Endothelial cell (in vitro differentiated cells): ENCODE data around the gene NOTCH1. TPM values are rescaled to one million over a fixed set of nuclear protein-coding genes. Genes with fewer than 3 reads are reported as not detected.

ENCODE experiments used
- DNase-seq: peaks from one replicate; pipeline ENCODE4 v3.0.0; 2021; ENCODE audit warnings: low spot score
- H3K27ac Mint-ChIP-seq: one replicate; pipeline ENCODE4 v1.8.0; 2021; ENCODE audit warnings: mixed read lengths, inconsistent platforms; ENCODE audit not compliant: unreplicated experiment
- H3K27me3 Mint-ChIP-seq: one replicate; pipeline ENCODE4 v1.8.0; 2021; ENCODE audit warnings: mild to moderate bottlenecking, moderate library complexity, mixed read lengths, inconsistent platforms; ENCODE audit not compliant: unreplicated experiment
- H3K36me3 Mint-ChIP-seq: one replicate; pipeline ENCODE4 v1.8.0; 2021; ENCODE audit warnings: mild to moderate bottlenecking, low read depth, mixed read lengths, inconsistent platforms; ENCODE audit not compliant: unreplicated experiment
- H3K4me1 Mint-ChIP-seq: one replicate; pipeline ENCODE4 v1.8.0; 2021; ENCODE audit warnings: mild to moderate bottlenecking, mixed read lengths, inconsistent platforms; ENCODE audit not compliant: unreplicated experiment
- H3K4me3 Mint-ChIP-seq: one replicate; pipeline ENCODE4 v1.8.0; 2021; ENCODE audit warnings: mild to moderate bottlenecking, mixed read lengths, inconsistent platforms; ENCODE audit not compliant: unreplicated experiment
- H3K9me3 Mint-ChIP-seq: one replicate; pipeline ENCODE4 v1.8.0; 2021; ENCODE audit warnings: mixed read lengths, inconsistent platforms; ENCODE audit not compliant: unreplicated experiment
- CTCF ChIP-seq: fragments of 200-600 bp; sonication (generic); IDR thresholded peaks from one replicate; pipeline ENCODE4 v1.5.0; 2021; ENCODE audit warnings: antibody characterized with exemption; ENCODE audit not compliant: unreplicated experiment
- total RNA-seq: library from RNA; stranded (reverse); fragmentation: NEBNext Ultra II Directional; extraction: Animal tissue kit (Norgen Biotek cat#: 25700); gene quantifications from one replicate; pipeline ENCODE4 v1.2.1, GENCODE V29; 2021; ENCODE audit not compliant: unreplicated experiment

Gene NOTCH1
- total RNA-seq, 1 donor from 2014 or later: 312 TPM

- DNase-seq: no peak
- Mint-ChIP-seq H3K9me3 (no peaks in the 10 kb centered on the region), H3K36me3 (peaks cover 3% of the 10 kb centered on the region), H3K27ac (peak overlapping the region; percentile 9), H3K4me3 (no peak overlapping the region), H3K27me3 (peaks cover 15% of the 10 kb centered on the region), H3K4me1 (no peaks in the 10 kb centered on the region)
- TF ChIP-seq CTCF: no peak
These were observed 25.8 kb downstream of the NOTCH1 start for GRCh38 chr9:136520053-136520540.

- TF ChIP-seq CTCF: no peak
- peaks cover 11% of the 10 kb centered on the region for H3K27me3 Mint-ChIP-seq
- H3K4me3 Mint-ChIP-seq: no peak overlapping the region
- no peak overlapping the region for H3K27ac Mint-ChIP-seq
- H3K9me3 Mint-ChIP-seq: no peaks in the 10 kb centered on the region
- H3K4me1 Mint-ChIP-seq: no peaks in the 10 kb centered on the region
- H3K36me3 Mint-ChIP-seq: peaks cover 3% of the 10 kb centered on the region
- DNase-seq: no peak
These were observed 26.4 kb downstream of the NOTCH1 start for GRCh38 chr9:136519263-136520052.

GRCh38 chr9:136518623-136519022, 27.2 kb downstream of the NOTCH1 start:
- TF ChIP-seq CTCF: no peak
- no peak for DNase-seq
- Mint-ChIP-seq H3K9me3 (no peaks in the 10 kb centered on the region), H3K4me1 (no peaks in the 10 kb centered on the region), H3K4me3 (no peak overlapping the region), H3K36me3 (peaks cover 3% of the 10 kb centered on the region), H3K27me3 (peaks cover 13% of the 10 kb centered on the region), H3K27ac (no peak overlapping the region)

- H3K27ac Mint-ChIP-seq: no peak overlapping the region
- peaks cover 13% of the 10 kb centered on the region for H3K27me3 Mint-ChIP-seq
- no peak for TF ChIP-seq CTCF
- no peak overlapping the region for H3K4me3 Mint-ChIP-seq
- H3K36me3 Mint-ChIP-seq: peaks cover 3% of the 10 kb centered on the region
- no peak for DNase-seq
- no peaks in the 10 kb centered on the region for H3K9me3 Mint-ChIP-seq
- no peaks in the 10 kb centered on the region for H3K4me1 Mint-ChIP-seq
These were observed 27.9 kb downstream of the NOTCH1 start for GRCh38 chr9:136517950-136518349.

DNA sequence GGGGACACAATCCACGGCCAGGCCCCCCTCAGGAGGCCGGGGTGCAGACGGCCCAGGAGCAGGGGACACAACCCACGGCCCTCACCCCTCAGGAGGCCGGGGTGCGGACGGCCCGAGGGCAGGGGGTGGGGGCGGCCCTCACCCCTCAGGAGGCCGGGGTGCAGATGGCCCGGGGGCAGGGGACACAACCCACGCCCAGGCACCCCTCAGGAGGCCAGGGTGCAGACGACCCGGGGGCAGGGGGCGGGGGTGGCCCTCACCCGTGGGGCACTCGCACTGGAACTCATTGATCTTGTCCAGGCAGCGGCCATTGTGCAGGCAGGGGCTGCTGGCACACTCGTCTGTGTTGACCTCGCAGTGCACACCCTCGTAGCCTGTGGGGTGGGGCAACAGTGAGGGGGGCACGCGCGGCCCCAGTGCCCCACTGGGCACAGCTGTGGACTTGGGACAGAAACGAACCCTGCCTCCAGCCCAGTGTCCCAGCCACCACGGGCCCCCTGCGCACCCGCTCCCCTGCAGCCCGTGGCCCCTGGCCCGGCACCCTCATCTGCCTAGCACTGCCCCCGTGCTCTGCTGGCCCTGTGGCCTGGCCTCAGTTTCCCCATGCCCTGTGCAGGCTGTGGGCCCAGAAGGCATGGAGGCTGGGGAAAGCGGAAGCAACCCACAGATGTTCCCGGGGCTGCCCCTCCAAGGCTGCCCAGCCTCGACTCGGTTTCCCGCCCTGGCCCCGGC, 28.7 kb downstream of the NOTCH1 start:
- Mint-ChIP-seq H3K27ac (no peak overlapping the region), H3K36me3 (peaks cover 2% of the 10 kb centered on the region)
- no peak for DNase-seq

More for the DNA sequence above, 28.7 kb downstream of the NOTCH1 start:
- no peaks in the 10 kb centered on the region for H3K4me1 Mint-ChIP-seq
- no peaks in the 10 kb centered on the region for H3K9me3 Mint-ChIP-seq
- peaks cover 14% of the 10 kb centered on the region for H3K27me3 Mint-ChIP-seq
- H3K4me3 Mint-ChIP-seq: no peak overlapping the region
- no peak for TF ChIP-seq CTCF
